ENCODE measurements around the gene LARP4B. TPM values are rescaled to one million over a fixed set of nuclear protein-coding genes. Genes with fewer than 3 reads are reported as not detected.

Gene LARP4B
- total and polyA plus RNA-seq, 2 experiments from 2014 or later, result 18.3 to 52.3 TPM

GRCh38 chr10:895324-895723 is 36.2 kb downstream of the LARP4B start:
- DNase-seq (ENCODE audit: low spot score) (no peak), ATAC-seq (no peak)
- peak overlapping the region; percentile 53; the same call in 1 of the 2 replicates for H3K27ac Mint-ChIP-seq
- Histone ChIP-seq H3K9me2 (ENCODE audit: insufficient read depth) (no peaks in the 10 kb centered on the region), H3K4me2 (no peak overlapping the region), H3K79me2 (replicated peaks; ENCODE audit: insufficient read depth) (peaks cover 100% of the 10 kb centered on the region), H3K27me3 (ENCODE audit: insufficient read depth) (no peaks in the 10 kb centered on the region), H3K4me1 (ENCODE audit: insufficient read depth) (no peaks in the 10 kb centered on the region; the same call in 1 of the 2 replicates), H2AFZ (no peak overlapping the region), H3K36me3 (ENCODE audit: insufficient read depth) (no peaks in the 10 kb centered on the region), H3F3A (replicated peaks; ENCODE audit: low read depth) (no peaks in the 10 kb centered on the region), H3K27ac (ENCODE audit: low read depth) (no peak overlapping the region), H4K20me1 (replicated peaks; ENCODE audit: insufficient read depth) (peaks cover 52% of the 10 kb centered on the region), H3K4me3 (no peak overlapping the region)
- H3K36me3 Mint-ChIP-seq (ENCODE audit: low read depth), result no peaks in the 10 kb centered on the region
- H3K4me1 Mint-ChIP-seq, result peaks cover 21% of the 10 kb centered on the region; the same call in 2 of the 3 replicates
- no peak for TF ChIP-seq EZH2phosphoT487 (IDR thresholded peaks at IDR 0.05; ENCODE audit: unreplicated experiment)
- no peak for TF ChIP-seq EZH2 (IDR thresholded peaks at IDR 0.05; ENCODE audit: low read depth, unreplicated experiment)
- no peak for TF ChIP-seq JUNB (IDR thresholded peaks at IDR 0.05; ENCODE audit: unreplicated experiment)
- no peak for TF ChIP-seq POLR2AphosphoS5 (IDR thresholded peaks at IDR 0.05; ENCODE audit: low read depth)
- no peak for TF ChIP-seq CTCF (conservative IDR thresholded peaks at IDR 0.05; ENCODE audit: low read depth in 2 of 2)
- no peak for TF ChIP-seq CREB1 (CRISPR knock-in tag; IDR thresholded peaks at IDR 0.05; ENCODE audit: low read depth)
- TF ChIP-seq NANOG (IDR thresholded peaks at IDR 0.05; ENCODE audit: borderline replicate concordance), result no peak
- no peak for TF ChIP-seq ZNF462 (CRISPR knock-in tag; IDR thresholded peaks at IDR 0.05)
- no peaks in the 10 kb centered on the region for H3K9me3 Mint-ChIP-seq
- peaks cover 2% of the 10 kb centered on the region for H3K27me3 Mint-ChIP-seq (ENCODE audit: insufficient read depth, low read depth, poor library complexity)
- H3K4me3 Mint-ChIP-seq, result no peak overlapping the region
